GM23248 (cell line): ENCODE measurements around the gene LRRN2. TPM values are rescaled to one million over a fixed set of nuclear protein-coding genes. Genes with fewer than 3 reads are reported as not detected.

Experiments used
- DNase-seq: peaks from one replicate; pipeline ENCODE4 v3.0.0-alpha.2; 2015
- H2AFZ ChIP-seq: fragments of 200-600 bp; sonication (generic); 2 replicates; pipeline ENCODE4 v1.6.1; 2016; ENCODE audit warnings: antibody characterized with exemption
- H3F3A ChIP-seq: fragments of 200-600 bp; sonication (generic); 2 replicates; pipeline ENCODE4 v1.6.1; 2016; ENCODE audit warnings: mild to moderate bottlenecking, antibody characterized with exemption, mixed run types; ENCODE audit not compliant: insufficient read depth
- H3K27ac ChIP-seq: fragments of 200-600 bp; sonication (generic); 2 replicates; pipeline ENCODE4 v1.5.1; 2016; ENCODE audit warnings: mild to moderate bottlenecking
- H3K27me3 ChIP-seq: fragments of 200-600 bp; sonication (generic); replicated peaks from 2 replicates; pipeline ENCODE4 v1.6.1; 2016; ENCODE audit warnings: mild to moderate bottlenecking; ENCODE audit not compliant: insufficient read depth
- H3K36me3 ChIP-seq: fragments of 200-600 bp; sonication (generic); 2 replicates; pipeline ENCODE4 v1.6.1; 2016; ENCODE audit warnings: low read depth, mild to moderate bottlenecking
- H3K4me1 ChIP-seq: fragments of 200-600 bp; sonication (generic); 2 replicates; pipeline ENCODE4 v1.6.1; 2016; ENCODE audit warnings: mild to moderate bottlenecking; ENCODE audit not compliant: insufficient read depth
- H3K4me2 ChIP-seq: fragments of 200-600 bp; sonication (generic); one replicate; pipeline ENCODE4 v1.6.1; 2016; ENCODE audit warnings: mild to moderate bottlenecking; ENCODE audit not compliant: unreplicated experiment
- H3K4me3 ChIP-seq: fragments of 200-600 bp; sonication (generic); 2 replicates; pipeline ENCODE4 v1.5.1; 2016; ENCODE audit warnings: mild to moderate bottlenecking
- H3K79me2 ChIP-seq: fragments of 200-600 bp; sonication (generic); 2 replicates; pipeline ENCODE4 v1.6.1; 2016; ENCODE audit warnings: mild to moderate bottlenecking; ENCODE audit not compliant: insufficient read depth
- H3K9ac ChIP-seq: fragments of 200-600 bp; sonication (generic); 2 replicates; pipeline ENCODE4 v1.6.1; 2016; ENCODE audit warnings: mild to moderate bottlenecking
- H3K9me2 ChIP-seq: fragments of 200-600 bp; sonication (generic); 2 replicates; pipeline ENCODE4 v1.6.1; 2016; ENCODE audit warnings: mixed run types, mild to moderate bottlenecking, moderate library complexity; ENCODE audit not compliant: insufficient read depth
- H3K9me3 ChIP-seq: fragments of 200-600 bp; sonication (generic); one replicate; pipeline ENCODE4 v1.6.1; 2017; ENCODE audit warnings: low read depth
- H4K20me1 ChIP-seq: fragments of 200-600 bp; sonication (generic); 2 replicates; pipeline ENCODE4 v1.6.0; 2016; ENCODE audit not compliant: insufficient read depth
- EZH2 ChIP-seq: fragments of 200-600 bp; sonication (generic); IDR thresholded peaks from 2 replicates; pipeline ENCODE4 v1.6.1; 2018; ENCODE audit warnings: antibody characterized with exemption, mild to moderate bottlenecking; ENCODE audit not compliant: insufficient read depth, poor library complexity, severe bottlenecking
- EZH2phosphoT487 ChIP-seq: fragments of 200-600 bp; sonication (generic); IDR thresholded peaks from 2 replicates; pipeline ENCODE4 v1.6.1; 2018; ENCODE audit warnings: antibody characterized with exemption, moderate library complexity, mild to moderate bottlenecking, low read depth; ENCODE audit not compliant: insufficient read depth
- WGBS, 2 experiments: methylation state at CpG; one replicate each; pipeline ENCODE4 v1.1.6; 2015 to 2017; ENCODE audit warnings: low lambda C conversion rate in 2 of 2, low coverage in 1 of 2; ENCODE audit errors: missing lambda C conversion rate in 2 of 2; 5-methylcytosine and 5-hydroxymethylcytosine counted together
- in situ Hi-C: fragments of 300-500 bp; cut with MboI; formaldehyde crosslinking; loops from 2 replicates; pipeline ENCODE4 v1.15.0; 2020
- polyA plus RNA-seq: library from polyadenylated mRNA; unstranded; fragments of >200 nt; fragmentation: Nextera tagmentation; extraction: Ambion mirVana; gene quantifications from 2 replicates; pipeline ENCODE4 v1.2.1, GENCODE V29; 2016
- total RNA-seq: library from RNA; depleted of rRNA; stranded (reverse); fragments of >200 nt; shearing (Covaris generic); gene quantifications from 2 replicates; pipeline ENCODE4 v1.2.3, GENCODE V29; 2014

Gene LRRN2
- total and polyA plus RNA-seq, 2 experiments from 2014 or later: 0.22 TPM; not detected in 1

GRCh38 chr1:204641455-204641854 lies 44.1 kb downstream of the LRRN2 start:
- in situ Hi-C loops: no loop called here
- Histone ChIP-seq H3K27me3 (peaks cover 40% of the 10 kb centered on the region), H3F3A (no peaks in the 10 kb centered on the region), H3K4me1 (no peaks in the 10 kb centered on the region), H3K9me3 (no peaks in the 10 kb centered on the region), H3K9ac (no peak overlapping the region), H3K4me3 (no peak overlapping the region), H3K36me3 (no peaks in the 10 kb centered on the region), H3K9me2 (no peaks in the 10 kb centered on the region), H4K20me1 (no peaks in the 10 kb centered on the region), H2AFZ (no peak overlapping the region), H3K4me2 (no peak overlapping the region), H3K27ac (no peak overlapping the region), H3K79me2 (no peaks in the 10 kb centered on the region)
- 29 to 39% methylated on average over 1 of the region's 1 CpG for WGBS, 2 experiments
- no peak for DNase-seq
- TF ChIP-seq EZH2phosphoT487: no peak
- no peak for TF ChIP-seq EZH2

- H3K4me3 ChIP-seq: no peak overlapping the region
- H3K9me2 ChIP-seq: no peaks in the 10 kb centered on the region
- no peak overlapping the region for H2AFZ ChIP-seq
- 52 to 62% methylated on average over 2 of the region's 2 CpGs for WGBS, 2 experiments
- TF ChIP-seq EZH2 (no peak), EZH2phosphoT487 (no peak)
- no peaks in the 10 kb centered on the region for H3K4me1 ChIP-seq
- H3K4me2 ChIP-seq: no peak overlapping the region
- no peak for DNase-seq
- no peaks in the 10 kb centered on the region for H4K20me1 ChIP-seq
- H3K27ac ChIP-seq: no peak overlapping the region
- H3K9me3 ChIP-seq: no peaks in the 10 kb centered on the region
- H3K27me3 ChIP-seq: peaks cover 48% of the 10 kb centered on the region
- in situ Hi-C loops: no loop called here
- H3K9ac ChIP-seq: no peak overlapping the region
- no peaks in the 10 kb centered on the region for H3F3A ChIP-seq
- H3K36me3 ChIP-seq: no peaks in the 10 kb centered on the region
- no peaks in the 10 kb centered on the region for H3K79me2 ChIP-seq
Measured at GRCh38 chr1:204640578-204640977, 45.0 kb downstream of the LRRN2 start.

- in situ Hi-C loops: no loop called here
Measured at GRCh38 chr1:204634260-204634910, 51.2 kb downstream of the LRRN2 start.

GRCh38 chr1:204633665-204634064 lies 51.9 kb downstream of the LRRN2 start:
- Histone ChIP-seq H3K4me3 (no peak overlapping the region), H3K79me2 (no peaks in the 10 kb centered on the region), H3K27ac (no peak overlapping the region), H3K4me2 (no peak overlapping the region), H3F3A (no peaks in the 10 kb centered on the region), H3K9ac (no peak overlapping the region), H4K20me1 (no peaks in the 10 kb centered on the region), H3K36me3 (no peaks in the 10 kb centered on the region), H2AFZ (no peak overlapping the region), H3K27me3 (peaks cover 39% of the 10 kb centered on the region), H3K9me3 (no peaks in the 10 kb centered on the region), H3K4me1 (no peaks in the 10 kb centered on the region), H3K9me2 (no peaks in the 10 kb centered on the region)
- TF ChIP-seq EZH2phosphoT487: no peak
- WGBS, 2 experiments: 22 to 23% methylated on average over 8 of the region's 8 CpGs
- DNase-seq: no peak
- in situ Hi-C loops: no loop called here

More at GRCh38 chr1:204634260-204634910, 51.2 kb downstream of the LRRN2 start:
- no peak overlapping the region for H3K4me3 ChIP-seq
- H3K4me2 ChIP-seq: no peak overlapping the region
- 51 to 61% methylated on average over 5 of the region's 5 CpGs for WGBS, 2 experiments
- H3K36me3 ChIP-seq: no peaks in the 10 kb centered on the region
- no peaks in the 10 kb centered on the region for H3K79me2 ChIP-seq
- H3K27ac ChIP-seq: no peak overlapping the region
- TF ChIP-seq EZH2: no peak
- H3K27me3 ChIP-seq: peaks cover 39% of the 10 kb centered on the region
- H3K4me1 ChIP-seq: no peaks in the 10 kb centered on the region
- no peaks in the 10 kb centered on the region for H4K20me1 ChIP-seq
- no peaks in the 10 kb centered on the region for H3F3A ChIP-seq
- no peaks in the 10 kb centered on the region for H3K9me2 ChIP-seq
- H2AFZ ChIP-seq: no peak overlapping the region
- H3K9ac ChIP-seq: no peak overlapping the region
- no peak for DNase-seq
- no peaks in the 10 kb centered on the region for H3K9me3 ChIP-seq
